HepG2 (cell line): ENCODE results near the gene AIP. TPM values are rescaled to one million over a fixed set of nuclear protein-coding genes. Genes with fewer than 3 reads are reported as not detected.

ENCODE experiments used
- CBX1 ChIP-seq: IDR thresholded peaks from one replicate; pipeline ENCODE4 v1.6.1; 2016; ENCODE audit warnings: antibody characterized with exemption, low read depth
- ELF1 ChIP-seq: sonication (generic); formaldehyde crosslinking; IDR thresholded peaks from 2 replicates; pipeline ENCODE4 v1.4.0; 2020; ENCODE audit warnings: missing genetic modification reagents
- KAT7 ChIP-seq: IDR thresholded peaks from 2 replicates; pipeline ENCODE4 v1.6.1; 2018; ENCODE audit warnings: borderline replicate concordance, missing compliant biosample characterization
- KLF16 ChIP-seq, 2 experiments: sonication (generic) in 1 of 2; formaldehyde crosslinking in 1 of 2; IDR thresholded peaks; 2 replicates each; pipeline versions ENCODE4 v1.6.1 to v1.8.0; 2016 to 2023; ENCODE audit warnings: missing genetic modification reagents in 2 of 2, missing compliant biosample characterization in 1 of 2
- LBX2 ChIP-seq: sonication (generic); formaldehyde crosslinking; IDR thresholded peaks from 2 replicates; pipeline ENCODE4 v1.5.0; 2020; ENCODE audit warnings: missing genetic modification reagents, mild to moderate bottlenecking, borderline replicate concordance
- NFKB2 ChIP-seq: sonication (generic); formaldehyde crosslinking; IDR thresholded peaks from 2 replicates; pipeline ENCODE4 v1.4.0; 2020; ENCODE audit warnings: missing genetic modification reagents, borderline replicate concordance
- NRL ChIP-seq: sonication (generic); formaldehyde crosslinking; IDR thresholded peaks from 2 replicates; pipeline ENCODE4 v1.5.0; 2020; ENCODE audit warnings: missing genetic modification reagents, mild to moderate bottlenecking, moderate library complexity, borderline replicate concordance
- RBM22 ChIP-seq: fragments of 200-400 bp; formaldehyde crosslinking; optimal IDR thresholded peaks from 2 replicates; pipeline ENCODE3; 2017; ENCODE audit warnings: mild to moderate bottlenecking, low read length, moderate library complexity
- REXO4 ChIP-seq: sonication (generic); formaldehyde crosslinking; IDR thresholded peaks from 2 replicates; pipeline ENCODE4 v1.8.0; 2022; ENCODE audit warnings: missing genetic modification reagents, mild to moderate bottlenecking, borderline replicate concordance
- RFX5 ChIP-seq: IDR thresholded peaks from 2 replicates; pipeline ENCODE4 v1.6.1; 2011; ENCODE audit warnings: low read depth, low read length, improper control_type of control experiment
- STAG1 ChIP-seq: sonication (generic); formaldehyde crosslinking; IDR thresholded peaks from 2 replicates; pipeline ENCODE4 v1.4.0; 2020; ENCODE audit warnings: missing genetic modification reagents
- THRA ChIP-seq: sonication (generic); formaldehyde crosslinking; IDR thresholded peaks from 2 replicates; pipeline ENCODE4 v1.4.0; 2020; ENCODE audit warnings: missing genetic modification reagents, borderline replicate concordance
- ZBTB20 ChIP-seq: sonication (generic); formaldehyde crosslinking; IDR thresholded peaks from 2 replicates; pipeline ENCODE4 v1.8.1; 2023; ENCODE audit warnings: missing genetic modification reagents, low read depth, mild to moderate bottlenecking, borderline replicate concordance
- polyA plus RNA-seq, 8 experiments: library from polyadenylated mRNA; depleted of rRNA in 3 of 8; stranded (reverse) in 7 of 8; unstranded in 1 of 8; fragments of >200 nt; fragmentation: Illumina TruSeq in 4 of 8; extraction: Trizol in 4 of 8; gene quantifications; 2 replicates each; pipeline versions ENCODE4 v1.2.1 to v1.2.3, GENCODE V29; 2011 to 2016; ENCODE audit warnings: low read depth in 4 of 8, missing spikeins in 1 of 8, mixed read lengths in 1 of 8; ENCODE audit not compliant: insufficient read depth in 1 of 8
- total RNA-seq, 5 experiments: library from RNA; depleted of rRNA; stranded (reverse); fragments of >200 nt; fragmentation: Illumina TruSeq; extraction: Trizol; gene quantifications; 2 replicates each; pipeline ENCODE4 v1.2.3, GENCODE V29; 2016; ENCODE audit warnings: low read depth in 1 of 5
- TF ChIP-seq, protein P1 (sequence below): sonication (generic); formaldehyde crosslinking; IDR thresholded peaks from 2 replicates; pipeline ENCODE4 v1.4.0; 2020; ENCODE audit warnings: mild to moderate bottlenecking, missing genetic modification reagents
- TF ChIP-seq, protein P2 (sequence below): sonication (generic); formaldehyde crosslinking; IDR thresholded peaks from 2 replicates; pipeline ENCODE4 v1.4.0; 2020; ENCODE audit warnings: low read depth, missing genetic modification reagents

The AIP gene
- total and polyA plus RNA-seq, 2 of the 13 experiments (the other 11 are each of a cell fraction or from before 2014, with no cell fraction given) = 51.8 to 110 TPM

DNA sequence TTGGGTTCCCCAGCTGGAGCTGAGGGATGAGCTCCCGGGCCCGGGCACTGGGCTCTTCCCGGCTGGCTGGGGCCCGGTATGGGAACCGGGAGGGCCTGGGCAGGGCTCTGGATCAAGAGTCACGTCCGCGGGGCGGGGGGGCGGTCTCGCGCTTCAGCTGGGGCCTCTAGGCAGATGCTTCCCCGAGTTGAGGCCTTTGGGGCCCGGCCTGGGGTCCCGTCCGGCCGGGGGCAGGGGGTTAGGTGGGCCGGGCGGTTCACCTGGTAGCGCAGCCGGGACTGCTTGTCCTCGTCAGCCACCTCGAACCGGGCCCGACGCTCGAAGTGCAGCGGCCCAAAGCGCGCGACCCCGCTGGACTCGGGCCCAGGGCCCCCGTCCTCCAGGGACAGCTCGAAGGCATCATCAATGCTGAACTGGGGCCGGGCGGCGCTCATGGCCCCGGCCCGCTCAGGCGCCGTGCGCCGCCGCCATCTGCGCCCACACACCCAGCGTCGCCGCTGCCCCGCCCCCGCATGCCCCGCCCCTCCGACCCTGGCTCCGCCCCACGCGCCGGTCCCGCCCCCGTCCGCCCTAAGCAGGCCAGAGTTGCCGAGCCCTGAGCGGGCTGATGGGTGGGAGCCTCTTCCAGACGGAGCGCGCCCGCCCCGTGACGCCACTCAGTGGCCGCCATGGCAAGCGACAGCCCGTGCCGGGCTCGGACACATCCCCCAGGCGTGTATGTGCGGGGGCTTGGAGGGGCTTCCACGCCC is 13.9 kb upstream of the AIP start, which contains the start of gene TMEM134 (continued):
- TF ChIP-seq ELF1 (CRISPR knock-in tag) (peak; percentile 25; the same call in 1 of the 2 replicates), CBX1 (peak; percentile 57), NFKB2 (CRISPR knock-in tag) (peak; percentile 67; the same call in 1 of the 2 replicates), LBX2 (no peak), NRL (CRISPR knock-in tag) (peak; percentile 64; the same call in 1 of the 2 replicates), RFX5 (no peak), THRA (no peak; the same call in 1 of the 2 replicates), ZBTB20 (no peak), KAT7 (CRISPR knock-in tag) (no peak), KLF16 (CRISPR knock-in tag; IDR thresholded peaks at IDR 0.05) (peak in 1 of 2 experiments; percentile 77; a peak in 2 of 4 replicates), STAG1 (CRISPR knock-in tag) (peak; percentile 72), RBM22 (no peak), REXO4 (CRISPR knock-in tag) (no peak)
- TF ChIP-seq, protein P1, sequence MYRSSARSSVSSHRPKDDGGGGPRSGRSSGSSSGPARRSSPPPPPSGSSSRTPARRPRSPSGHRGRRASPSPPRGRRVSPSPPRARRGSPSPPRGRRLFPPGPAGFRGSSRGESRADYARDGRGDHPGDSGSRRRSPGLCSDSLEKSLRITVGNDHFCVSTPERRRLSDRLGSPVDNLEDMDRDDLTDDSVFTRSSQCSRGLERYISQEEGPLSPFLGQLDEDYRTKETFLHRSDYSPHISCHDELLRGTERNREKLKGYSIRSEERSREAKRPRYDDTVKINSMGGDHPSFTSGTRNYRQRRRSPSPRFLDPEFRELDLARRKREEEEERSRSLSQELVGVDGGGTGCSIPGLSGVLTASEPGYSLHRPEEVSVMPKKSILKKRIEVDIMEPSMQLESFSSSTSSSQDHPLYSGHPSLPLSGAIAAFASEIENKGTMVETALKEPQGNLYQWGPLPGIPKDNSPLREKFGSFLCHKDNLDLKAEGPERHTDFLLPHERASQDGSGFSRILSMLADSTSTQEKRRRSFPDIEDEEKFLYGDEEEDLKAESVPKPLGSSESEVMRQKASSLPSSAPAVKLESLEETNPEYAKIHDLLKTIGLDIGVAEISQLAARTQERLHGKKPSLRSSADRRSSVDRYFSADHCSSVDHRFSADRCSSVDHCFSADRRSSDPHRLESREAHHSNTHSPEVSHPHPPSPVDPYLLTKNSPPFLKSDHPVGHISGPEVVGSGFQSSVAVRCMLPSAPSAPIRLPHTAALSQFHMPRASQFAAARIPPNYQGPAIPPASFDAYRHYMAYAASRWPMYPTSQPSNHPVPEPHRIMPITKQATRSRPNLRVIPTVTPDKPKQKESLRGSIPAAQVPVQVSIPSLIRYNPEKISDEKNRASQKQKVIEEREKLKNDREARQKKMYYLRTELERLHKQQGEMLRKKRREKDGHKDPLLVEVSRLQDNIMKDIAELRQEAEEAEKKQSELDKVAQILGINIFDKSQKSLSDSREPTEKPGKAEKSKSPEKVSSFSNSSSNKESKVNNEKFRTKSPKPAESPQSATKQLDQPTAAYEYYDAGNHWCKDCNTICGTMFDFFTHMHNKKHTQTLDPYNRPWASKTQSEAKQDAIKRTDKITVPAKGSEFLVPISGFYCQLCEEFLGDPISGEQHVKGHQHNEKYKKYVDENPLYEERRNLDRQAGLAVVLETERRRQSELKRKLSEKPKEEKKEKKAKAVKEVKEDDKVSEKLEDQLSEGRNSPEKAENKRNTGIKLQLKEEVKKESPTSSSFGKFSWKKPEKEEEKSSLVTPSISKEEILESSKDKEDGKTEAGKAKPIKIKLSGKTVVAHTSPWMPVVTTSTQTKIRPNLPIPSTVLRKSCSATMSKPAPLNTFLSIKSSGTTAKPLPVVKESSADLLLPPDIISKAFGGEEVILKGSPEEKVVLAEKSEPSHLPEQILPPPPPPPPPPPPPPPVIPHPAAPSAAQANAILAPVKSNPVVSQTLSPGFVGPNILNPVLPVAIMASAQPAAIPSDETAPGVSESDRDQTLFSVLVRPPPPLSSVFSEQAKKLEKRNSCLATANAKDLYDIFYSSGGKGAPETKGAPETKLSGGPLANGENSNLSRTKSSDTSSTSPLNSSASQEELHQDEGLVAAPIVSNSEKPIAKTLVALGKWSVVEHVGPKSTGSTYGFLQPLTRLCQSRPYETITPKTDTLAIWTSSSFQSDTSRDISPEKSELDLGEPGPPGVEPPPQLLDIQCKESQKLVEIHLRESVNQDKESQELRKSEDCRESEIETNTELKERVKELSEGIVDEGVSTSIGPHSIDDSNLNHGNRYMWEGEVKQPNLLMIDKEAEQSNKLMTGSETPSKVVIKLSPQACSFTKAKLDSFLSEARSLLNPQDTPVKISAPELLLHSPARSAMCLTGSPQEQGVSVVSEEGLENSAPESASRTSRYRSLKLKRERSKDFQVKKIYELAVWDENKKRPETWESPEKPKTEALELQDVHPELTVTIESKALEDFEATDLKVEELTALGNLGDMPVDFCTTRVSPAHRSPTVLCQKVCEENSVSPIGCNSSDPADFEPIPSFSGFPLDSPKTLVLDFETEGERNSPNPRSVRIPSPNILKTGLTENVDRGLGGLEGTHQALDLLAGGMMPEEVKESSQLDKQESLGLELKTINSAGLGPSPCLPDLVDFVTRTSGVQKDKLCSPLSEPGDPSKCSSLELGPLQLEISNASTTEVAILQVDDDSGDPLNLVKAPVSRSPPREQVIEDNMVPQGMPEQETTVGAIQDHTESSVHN (CRISPR knock-in tag) = no peak
- TF ChIP-seq, protein P2, sequence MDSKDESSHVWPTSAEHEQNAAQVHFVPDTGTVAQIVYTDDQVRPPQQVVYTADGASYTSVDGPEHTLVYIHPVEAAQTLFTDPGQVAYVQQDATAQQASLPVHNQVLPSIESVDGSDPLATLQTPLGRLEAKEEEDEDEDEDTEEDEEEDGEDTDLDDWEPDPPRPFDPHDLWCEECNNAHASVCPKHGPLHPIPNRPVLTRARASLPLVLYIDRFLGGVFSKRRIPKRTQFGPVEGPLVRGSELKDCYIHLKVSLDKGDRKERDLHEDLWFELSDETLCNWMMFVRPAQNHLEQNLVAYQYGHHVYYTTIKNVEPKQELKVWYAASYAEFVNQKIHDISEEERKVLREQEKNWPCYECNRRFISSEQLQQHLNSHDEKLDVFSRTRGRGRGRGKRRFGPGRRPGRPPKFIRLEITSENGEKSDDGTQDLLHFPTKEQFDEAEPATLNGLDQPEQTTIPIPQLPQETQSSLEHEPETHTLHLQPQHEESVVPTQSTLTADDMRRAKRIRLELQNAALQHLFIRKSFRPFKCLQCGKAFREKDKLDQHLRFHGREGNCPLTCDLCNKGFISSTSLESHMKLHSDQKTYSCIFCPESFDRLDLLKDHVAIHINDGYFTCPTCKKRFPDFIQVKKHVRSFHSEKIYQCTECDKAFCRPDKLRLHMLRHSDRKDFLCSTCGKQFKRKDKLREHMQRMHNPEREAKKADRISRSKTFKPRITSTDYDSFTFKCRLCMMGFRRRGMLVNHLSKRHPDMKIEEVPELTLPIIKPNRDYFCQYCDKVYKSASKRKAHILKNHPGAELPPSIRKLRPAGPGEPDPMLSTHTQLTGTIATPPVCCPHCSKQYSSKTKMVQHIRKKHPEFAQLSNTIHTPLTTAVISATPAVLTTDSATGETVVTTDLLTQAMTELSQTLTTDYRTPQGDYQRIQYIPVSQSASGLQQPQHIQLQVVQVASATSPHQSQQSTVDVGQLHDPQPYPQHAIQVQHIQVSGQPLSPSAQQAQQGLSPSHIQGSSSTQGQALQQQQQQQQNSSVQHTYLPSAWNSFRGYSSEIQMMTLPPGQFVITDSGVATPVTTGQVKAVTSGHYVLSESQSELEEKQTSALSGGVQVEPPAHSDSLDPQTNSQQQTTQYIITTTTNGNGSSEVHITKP = no peak
